T follicular helper cell (primary cell): ENCODE data around the gene C1orf53.

Source experiments
- DNase-seq: peaks from one replicate; pipeline ENCODE4 v3.0.0-alpha.2; 2020; ENCODE audit warnings: low read depth

Gene C1orf53

GRCh38 chr1:197907846-197908616, 5.6 kb downstream of the C1orf53 start:
- DNase-seq, result no peak

GRCh38 chr1:197908716-197909220, 6.3 kb downstream of the C1orf53 start:
- no peak for DNase-seq

- DNase-seq, result no peak
Measured at GRCh38 chr1:197909384-197909783, 7.0 kb downstream of the C1orf53 start.

- no peak for DNase-seq
Measured at GRCh38 chr1:197910120-197910991, 7.9 kb downstream of the C1orf53 start.

- no peak for DNase-seq
Measured at GRCh38 chr1:197911111-197911856, 8.9 kb downstream of the C1orf53 start.

- no peak for DNase-seq
Measured at GRCh38 chr1:197911857-197912696, 9.6 kb downstream of the C1orf53 start.

GRCh38 chr1:197912739-197913494, 10.5 kb downstream of the C1orf53 start:
- no peak for DNase-seq

GRCh38 chr1:197913495-197914276, 11.3 kb downstream of the C1orf53 start:
- DNase-seq, result no peak

- no peak for DNase-seq
Measured at GRCh38 chr1:197914510-197914909, 12.1 kb downstream of the C1orf53 start.

GRCh38 chr1:197915260-197915861, 12.9 kb downstream of the C1orf53 start:
- DNase-seq, result no peak

GRCh38 chr1:197915862-197916499, 13.6 kb downstream of the C1orf53 start:
- no peak for DNase-seq

- DNase-seq, result no peak
Measured at GRCh38 chr1:197916500-197916983, 14.1 kb downstream of the C1orf53 start.

- DNase-seq, result no peak
Measured at GRCh38 chr1:197917805-197918651, 15.6 kb downstream of the C1orf53 start.

GRCh38 chr1:197918807-197919345, 16.4 kb downstream of the C1orf53 start:
- no peak for DNase-seq

GRCh38 chr1:197919346-197920066, 17.1 kb downstream of the C1orf53 start:
- DNase-seq, result no peak

- DNase-seq, result no peak
Measured at GRCh38 chr1:197920067-197920396, 17.6 kb downstream of the C1orf53 start.
